ENCODE data around the gene IFNL4.

- TF ChIP-seq CTCF (IDR thresholded peaks at IDR 0.05) (no peak), EP300 (IDR thresholded peaks at IDR 0.05) (no peak), POLR2AphosphoS5 (IDR thresholded peaks at IDR 0.05) (no peak), POLR2A (IDR thresholded peaks at IDR 0.05) (no peak)
These were observed 36.8 kb downstream of the IFNL4 start for GRCh38 chr19:39211731-39212374.
